Suprapubic skin (tissue), 3 donors: ENCODE measurements around the gene DCST2.

Experiments
- EP300 ChIP-seq: sonication (generic); formaldehyde crosslinking; IDR thresholded peaks from one replicate; pipeline ENCODE4 v1.6.1; 2017; ENCODE audit warnings: antibody characterized with exemption
- POLR2A ChIP-seq, 2 donors: fragments of 450-650 bp; IDR thresholded peaks; one replicate each; pipeline ENCODE4 v1.6.1; 2017; ENCODE audit warnings: antibody characterized with exemption in 2 of 2, mild to moderate bottlenecking in 2 of 2, moderate library complexity in 2 of 2
- TF ChIP-seq, protein P1 (sequence below), 2 donors: fragments of 200-600 bp in 1 of 2; fragments of 450-650 bp in 1 of 2; sonication (generic) in 1 of 2; IDR thresholded peaks; one replicate each; pipeline ENCODE4 v1.5.1; 2016 to 2019; ENCODE audit warnings: antibody characterized with exemption in 2 of 2, mild to moderate bottlenecking in 1 of 2, moderate library complexity in 1 of 2

GRCh38 chr1:155070721-155071569, 37.4 kb upstream of the DCST2 start:
- TF ChIP-seq, protein P1, sequence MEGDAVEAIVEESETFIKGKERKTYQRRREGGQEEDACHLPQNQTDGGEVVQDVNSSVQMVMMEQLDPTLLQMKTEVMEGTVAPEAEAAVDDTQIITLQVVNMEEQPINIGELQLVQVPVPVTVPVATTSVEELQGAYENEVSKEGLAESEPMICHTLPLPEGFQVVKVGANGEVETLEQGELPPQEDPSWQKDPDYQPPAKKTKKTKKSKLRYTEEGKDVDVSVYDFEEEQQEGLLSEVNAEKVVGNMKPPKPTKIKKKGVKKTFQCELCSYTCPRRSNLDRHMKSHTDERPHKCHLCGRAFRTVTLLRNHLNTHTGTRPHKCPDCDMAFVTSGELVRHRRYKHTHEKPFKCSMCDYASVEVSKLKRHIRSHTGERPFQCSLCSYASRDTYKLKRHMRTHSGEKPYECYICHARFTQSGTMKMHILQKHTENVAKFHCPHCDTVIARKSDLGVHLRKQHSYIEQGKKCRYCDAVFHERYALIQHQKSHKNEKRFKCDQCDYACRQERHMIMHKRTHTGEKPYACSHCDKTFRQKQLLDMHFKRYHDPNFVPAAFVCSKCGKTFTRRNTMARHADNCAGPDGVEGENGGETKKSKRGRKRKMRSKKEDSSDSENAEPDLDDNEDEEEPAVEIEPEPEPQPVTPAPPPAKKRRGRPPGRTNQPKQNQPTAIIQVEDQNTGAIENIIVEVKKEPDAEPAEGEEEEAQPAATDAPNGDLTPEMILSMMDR (IDR thresholded peaks at IDR 0.05), result peak in 1 of 2 donors; percentile 50
- TF ChIP-seq EP300 (no peak), POLR2A (IDR thresholded peaks at IDR 0.05) (peak in 1 of 2 donors; percentile 27)
